Neutrophil (primary cell): ENCODE results near the gene C3orf38.

Experiments
- H3K27ac ChIP-seq: fragments of 200-600 bp; sonication (generic); 2 replicates; pipeline ENCODE4 v1.5.1; 2016; ENCODE audit warnings: mild to moderate bottlenecking, moderate library complexity
- H3K27me3 ChIP-seq: fragments of 200-600 bp; sonication (generic); 2 replicates; pipeline ENCODE4 v1.6.0; 2016; ENCODE audit warnings: mild to moderate bottlenecking
- H3K36me3 ChIP-seq: fragments of 200-600 bp; sonication (generic); 2 replicates; pipeline ENCODE4 v1.5.1; 2017
- H3K4me1 ChIP-seq, 2 experiments: fragments of 200-600 bp in 1 of 2; sonication (generic) in 1 of 2; 1 replicate in 1 of 2; 2 replicates in 1 of 2; pipeline versions ENCODE4 v1.5.1 to v1.6.1; 2013 to 2016; ENCODE audit warnings: low read depth in 1 of 2, low read length in 1 of 2, mild to moderate bottlenecking in 1 of 2, moderate library complexity in 1 of 2; ENCODE audit not compliant: control insufficient read depth in 1 of 2, insufficient read depth in 1 of 2
- H3K4me3 ChIP-seq, 2 experiments: fragments of 200-600 bp in 1 of 2; sonication (generic) in 1 of 2; 1 replicate in 1 of 2; 2 replicates in 1 of 2; pipeline ENCODE4 v1.5.1; 2013 to 2016; ENCODE audit warnings: low read depth in 1 of 2, low read length in 1 of 2, mild to moderate bottlenecking in 1 of 2, moderate library complexity in 1 of 2
- H3K9me3 ChIP-seq: fragments of 200-600 bp; sonication (generic); 2 replicates; pipeline ENCODE4 v1.5.1; 2016
- TF ChIP-seq, protein P1 (sequence below): fragments of 200-600 bp; sonication (generic); IDR thresholded peaks from 2 replicates; pipeline ENCODE4 v1.5.1; 2016; ENCODE audit warnings: antibody characterized with exemption

The C3orf38 gene

GRCh38 chr3:88148651-88149050, 1.1 kb upstream of the C3orf38 start:
- H3K9me3 ChIP-seq: no peaks in the 10 kb centered on the region

GRCh38 chr3:88149101-88149508, 654 bp upstream of the C3orf38 start:
- Histone ChIP-seq H3K4me3 (peak overlapping the region; percentile 76 to 90), H3K36me3 (peaks cover 7% of the 10 kb centered on the region)
- TF ChIP-seq, protein P1, sequence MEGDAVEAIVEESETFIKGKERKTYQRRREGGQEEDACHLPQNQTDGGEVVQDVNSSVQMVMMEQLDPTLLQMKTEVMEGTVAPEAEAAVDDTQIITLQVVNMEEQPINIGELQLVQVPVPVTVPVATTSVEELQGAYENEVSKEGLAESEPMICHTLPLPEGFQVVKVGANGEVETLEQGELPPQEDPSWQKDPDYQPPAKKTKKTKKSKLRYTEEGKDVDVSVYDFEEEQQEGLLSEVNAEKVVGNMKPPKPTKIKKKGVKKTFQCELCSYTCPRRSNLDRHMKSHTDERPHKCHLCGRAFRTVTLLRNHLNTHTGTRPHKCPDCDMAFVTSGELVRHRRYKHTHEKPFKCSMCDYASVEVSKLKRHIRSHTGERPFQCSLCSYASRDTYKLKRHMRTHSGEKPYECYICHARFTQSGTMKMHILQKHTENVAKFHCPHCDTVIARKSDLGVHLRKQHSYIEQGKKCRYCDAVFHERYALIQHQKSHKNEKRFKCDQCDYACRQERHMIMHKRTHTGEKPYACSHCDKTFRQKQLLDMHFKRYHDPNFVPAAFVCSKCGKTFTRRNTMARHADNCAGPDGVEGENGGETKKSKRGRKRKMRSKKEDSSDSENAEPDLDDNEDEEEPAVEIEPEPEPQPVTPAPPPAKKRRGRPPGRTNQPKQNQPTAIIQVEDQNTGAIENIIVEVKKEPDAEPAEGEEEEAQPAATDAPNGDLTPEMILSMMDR: no peak

More at GRCh38 chr3:88148651-88149050, 1.1 kb upstream of the C3orf38 start:
- Histone ChIP-seq H3K36me3 (peaks cover 2% of the 10 kb centered on the region), H3K4me3 (peak overlapping the region; percentile 76 to 90), H3K27ac (peak overlapping the region; percentile 91), H3K4me1 (peaks cover 40 to 41% of the 10 kb centered on the region in 2 experiments), H3K27me3 (no peaks in the 10 kb centered on the region)
- TF ChIP-seq, protein P1: no peak

DNA sequence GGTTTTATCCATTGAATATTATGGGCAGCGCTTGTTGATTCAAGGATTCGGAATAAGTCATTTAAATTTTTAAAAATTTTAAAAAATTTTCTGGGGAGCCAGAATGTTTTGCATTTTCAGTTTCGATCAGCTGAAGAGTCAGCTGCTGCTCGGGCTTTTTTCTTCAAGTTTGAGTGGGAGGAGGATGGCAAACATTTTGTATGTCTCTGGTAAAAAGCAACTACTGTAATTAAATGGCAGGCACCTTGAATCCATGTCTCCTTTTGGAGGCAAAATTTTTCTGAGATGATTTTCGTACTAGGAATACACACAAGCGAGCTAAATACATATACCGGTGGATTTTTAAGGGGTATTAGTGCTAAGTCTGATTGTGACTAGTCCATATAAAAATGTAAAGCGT, 612 bp downstream of the C3orf38 start:
- Histone ChIP-seq H3K4me3 (peak overlapping the region; percentile 76 to 90), H3K27me3 (no peaks in the 10 kb centered on the region), H3K9me3 (no peaks in the 10 kb centered on the region), H3K4me1 (peaks cover 40 to 41% of the 10 kb centered on the region in 2 experiments), H3K27ac (peak overlapping the region; percentile 91), H3K36me3 (peaks cover 19% of the 10 kb centered on the region)
- TF ChIP-seq, protein P1: no peak

More at GRCh38 chr3:88149101-88149508, 654 bp upstream of the C3orf38 start:
- H3K27me3 ChIP-seq: no peaks in the 10 kb centered on the region
- peaks cover 40 to 41% of the 10 kb centered on the region in 2 experiments for H3K4me1 ChIP-seq
- H3K27ac ChIP-seq: peak overlapping the region; percentile 91
- H3K9me3 ChIP-seq: no peaks in the 10 kb centered on the region

- Histone ChIP-seq H3K27ac (peak overlapping the region; percentile 91), H3K9me3 (no peaks in the 10 kb centered on the region), H3K27me3 (no peaks in the 10 kb centered on the region), H3K4me1 (peaks cover 40 to 41% of the 10 kb centered on the region in 2 experiments), H3K36me3 (peaks cover 23% of the 10 kb centered on the region), H3K4me3 (peak overlapping the region; percentile 76 to 90)
- TF ChIP-seq, protein P1: no peak
Observed at GRCh38 chr3:88150806-88151205, 1.0 kb downstream of the C3orf38 start.

DNA sequence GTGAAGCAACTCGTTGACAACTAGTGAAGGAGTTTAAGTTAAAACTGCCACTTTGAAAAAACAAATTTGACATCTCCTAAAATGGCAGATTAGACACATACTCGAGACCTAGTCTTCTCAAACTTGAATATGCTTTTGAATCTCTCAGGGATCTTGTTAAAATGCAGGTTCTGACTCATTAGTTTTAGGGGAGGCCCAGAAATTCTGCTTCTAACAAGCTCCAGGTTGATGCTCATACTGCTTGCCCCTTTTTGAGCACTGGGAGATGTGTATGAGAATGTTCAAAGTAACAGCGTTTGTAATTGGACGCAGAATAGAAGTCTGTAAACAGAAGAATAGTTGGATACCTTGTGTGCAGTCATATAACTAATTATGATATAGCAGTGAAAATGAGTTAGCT, 1.6 kb downstream of the C3orf38 start:
- H3K4me1 ChIP-seq: peaks cover 40 to 41% of the 10 kb centered on the region in 2 experiments
- H3K9me3 ChIP-seq: no peaks in the 10 kb centered on the region
- TF ChIP-seq, protein P1: no peak
- peak overlapping the region in 1 of 2 experiments; percentile 76 for H3K4me3 ChIP-seq
- peak overlapping the region; percentile 37 for H3K27ac ChIP-seq
- H3K27me3 ChIP-seq: no peaks in the 10 kb centered on the region
- H3K36me3 ChIP-seq: peaks cover 28% of the 10 kb centered on the region
